Esophagus muscularis mucosa (tissue), 4 donors: ENCODE measurements around the gene SAMD3.
"Not testable (repeated sequence)": the region's sequence is repeated elsewhere in the genome, so short reads cannot be mapped to it uniquely, and the experiment has no call there.

Source experiments
- CTCF ChIP-seq, 3 experiments: fragments of 200-600 bp in 2 of 3; fragments of 450-650 bp in 1 of 3; sonication (generic) in 2 of 3; IDR thresholded peaks; one replicate each; pipeline ENCODE4 v1.5.1; 2017 to 2019; ENCODE audit warnings: antibody characterized with exemption in 3 of 3, mild to moderate bottlenecking in 2 of 3, moderate library complexity in 1 of 3
- EP300 ChIP-seq: sonication (generic); formaldehyde crosslinking; IDR thresholded peaks from one replicate; pipeline ENCODE4 v1.6.1; 2017; ENCODE audit warnings: antibody characterized with exemption
- POLR2A ChIP-seq: fragments of 450-650 bp; IDR thresholded peaks from one replicate; pipeline ENCODE4 v1.6.1; 2017; ENCODE audit warnings: antibody characterized with exemption, moderate library complexity, mild to moderate bottlenecking, low read depth
- POLR2AphosphoS5 ChIP-seq, 2 donors: sonication (generic); formaldehyde crosslinking; IDR thresholded peaks; one replicate each; pipeline ENCODE4 v1.6.1; 2017; ENCODE audit warnings: antibody characterized with exemption in 2 of 2

GRCh38 chr6:130170160-130170559 is 52.6 kb downstream of the SAMD3 start:
- TF ChIP-seq CTCF (IDR thresholded peaks at IDR 0.05); POLR2AphosphoS5 (IDR thresholded peaks at IDR 0.05); EP300; POLR2A: not testable (repeated sequence)
